DND-41 (cell line): Measurements from ENCODE around the gene BTG2.
"Not testable (repeated sequence)": the region's sequence is repeated elsewhere in the genome, so short reads cannot be mapped to it uniquely, and the experiment has no call there.

Experiments
- ATAC-seq: fragments of 200-7000 bp; cut with Tn5 transposase; 3 replicates; pipeline ENCODE4 v1.9.1; 2021; ENCODE audit warnings: low read depth; ENCODE audit not compliant: insufficient read depth
- DNase-seq: peaks from one replicate; pipeline ENCODE4 v3.0.0-alpha.2; 2020
- H2AFZ ChIP-seq: 2 replicates; pipeline ENCODE4 v1.6.0; 2012; ENCODE audit warnings: low read depth, low read length
- H3K27ac ChIP-seq: 2 replicates; pipeline ENCODE4 v1.5.1; 2012; ENCODE audit warnings: low read length, inconsistent platforms
- H3K27me3 ChIP-seq: fragments of 200-600 bp; sonication (generic); 2 replicates; pipeline ENCODE4 v1.6.0; 2012; ENCODE audit warnings: low read length, mild to moderate bottlenecking, inconsistent platforms; ENCODE audit not compliant: insufficient read depth, poor library complexity
- H3K36me3 ChIP-seq: 2 replicates; pipeline ENCODE4 v1.5.1; 2012; ENCODE audit warnings: low read length, inconsistent platforms; ENCODE audit not compliant: insufficient read depth
- H3K4me1 ChIP-seq: 2 replicates; pipeline ENCODE4 v1.5.1; 2012; ENCODE audit warnings: mild to moderate bottlenecking, low read length; ENCODE audit not compliant: insufficient read depth
- H3K4me2 ChIP-seq: 2 replicates; pipeline ENCODE4 v1.6.0; 2012; ENCODE audit warnings: mild to moderate bottlenecking, moderate library complexity, low read length, inconsistent platforms; ENCODE audit not compliant: insufficient read depth
- H3K4me3 ChIP-seq, 2 experiments: fragments of 200-600 bp in 1 of 2; shearing (Covaris generic) in 1 of 2; 2 replicates each; pipeline ENCODE4 v1.5.1; 2012 to 2016; ENCODE audit warnings: inconsistent platforms in 2 of 2, low read length in 2 of 2, mild to moderate bottlenecking in 2 of 2, low read depth in 1 of 2, moderate library complexity in 1 of 2
- H3K79me2 ChIP-seq: 2 replicates; pipeline ENCODE4 v1.6.0; 2012; ENCODE audit warnings: low read length, inconsistent platforms; ENCODE audit not compliant: insufficient read depth
- H3K9ac ChIP-seq: 2 replicates; pipeline ENCODE4 v1.6.0; 2012; ENCODE audit warnings: low read depth, mild to moderate bottlenecking, inconsistent platforms, low read length, moderate library complexity
- H3K9me3 ChIP-seq: 2 replicates; pipeline ENCODE4 v1.5.1; 2012; ENCODE audit warnings: low read length, moderate library complexity, mild to moderate bottlenecking, inconsistent platforms; ENCODE audit not compliant: insufficient read depth, severe bottlenecking
- H4K20me1 ChIP-seq: 2 replicates; pipeline ENCODE4 v1.6.0; 2012; ENCODE audit warnings: low read length; ENCODE audit not compliant: insufficient read depth
- EZH2 ChIP-seq: IDR thresholded peaks from 3 replicates; pipeline ENCODE4 v1.6.1; 2012; ENCODE audit warnings: borderline replicate concordance, low read depth, mild to moderate bottlenecking, moderate library complexity, low read length, inconsistent platforms; ENCODE audit not compliant: severe bottlenecking
- TF ChIP-seq, protein P1 (sequence below): IDR thresholded peaks from 2 replicates; pipeline ENCODE4 v1.5.1; 2012; ENCODE audit warnings: borderline replicate concordance, low read length, moderate library complexity, mild to moderate bottlenecking; ENCODE audit not compliant: poor library complexity, severe bottlenecking; ENCODE audit errors: extremely low read depth

Gene BTG2

DNA sequence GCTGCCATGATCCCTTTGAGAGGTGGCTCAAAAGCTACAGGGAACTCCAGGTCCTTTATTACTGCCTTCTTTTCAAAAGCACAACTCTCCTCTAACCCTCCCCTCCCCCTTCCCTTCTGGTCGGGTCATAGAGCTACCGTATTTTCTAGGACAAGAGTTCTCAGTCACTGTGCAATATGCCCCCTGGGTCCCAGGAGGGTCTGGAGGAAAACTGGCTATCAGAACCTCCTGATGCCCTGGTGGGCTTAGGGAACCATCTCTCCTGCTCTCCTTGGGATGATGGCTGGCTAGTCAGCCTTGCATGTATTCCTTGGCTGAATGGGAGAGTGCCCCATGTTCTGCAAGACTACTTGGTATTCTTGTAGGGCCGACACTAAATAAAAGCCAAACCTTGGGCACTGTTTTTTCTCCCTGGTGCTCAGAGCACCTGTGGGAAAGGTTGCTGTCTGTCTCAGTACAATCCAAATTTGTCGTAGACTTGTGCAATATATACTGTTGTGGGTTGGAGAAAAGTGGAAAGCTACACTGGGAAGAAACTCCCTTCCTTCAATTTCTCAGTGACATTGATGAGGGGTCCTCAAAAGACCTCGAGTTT, 3.1 kb downstream of the BTG2 start:
- DNase-seq: no peak
- Histone ChIP-seq H3K27me3 (no peaks in the 10 kb centered on the region), H3K9me3 (no peaks in the 10 kb centered on the region), H3K27ac (peak overlapping the region; percentile 51; the same call in 1 of the 2 replicates), H3K4me1 (peaks cover 58% of the 10 kb centered on the region), H3K4me3 (peak overlapping the region in 1 of 2 experiments; percentile 45; a peak in 2 of 4 replicates), H3K4me2 (peak overlapping the region; percentile 63), H2AFZ (no peak overlapping the region), H3K79me2 (peaks cover 42% of the 10 kb centered on the region), H4K20me1 (peaks cover 22% of the 10 kb centered on the region), H3K9ac (peak overlapping the region; percentile 81; the same call in 1 of the 2 replicates), H3K36me3 (peaks cover 35% of the 10 kb centered on the region)
- TF ChIP-seq, protein P1, sequence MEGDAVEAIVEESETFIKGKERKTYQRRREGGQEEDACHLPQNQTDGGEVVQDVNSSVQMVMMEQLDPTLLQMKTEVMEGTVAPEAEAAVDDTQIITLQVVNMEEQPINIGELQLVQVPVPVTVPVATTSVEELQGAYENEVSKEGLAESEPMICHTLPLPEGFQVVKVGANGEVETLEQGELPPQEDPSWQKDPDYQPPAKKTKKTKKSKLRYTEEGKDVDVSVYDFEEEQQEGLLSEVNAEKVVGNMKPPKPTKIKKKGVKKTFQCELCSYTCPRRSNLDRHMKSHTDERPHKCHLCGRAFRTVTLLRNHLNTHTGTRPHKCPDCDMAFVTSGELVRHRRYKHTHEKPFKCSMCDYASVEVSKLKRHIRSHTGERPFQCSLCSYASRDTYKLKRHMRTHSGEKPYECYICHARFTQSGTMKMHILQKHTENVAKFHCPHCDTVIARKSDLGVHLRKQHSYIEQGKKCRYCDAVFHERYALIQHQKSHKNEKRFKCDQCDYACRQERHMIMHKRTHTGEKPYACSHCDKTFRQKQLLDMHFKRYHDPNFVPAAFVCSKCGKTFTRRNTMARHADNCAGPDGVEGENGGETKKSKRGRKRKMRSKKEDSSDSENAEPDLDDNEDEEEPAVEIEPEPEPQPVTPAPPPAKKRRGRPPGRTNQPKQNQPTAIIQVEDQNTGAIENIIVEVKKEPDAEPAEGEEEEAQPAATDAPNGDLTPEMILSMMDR: no peak
- TF ChIP-seq EZH2: no peak
- ATAC-seq: no peak

DNA sequence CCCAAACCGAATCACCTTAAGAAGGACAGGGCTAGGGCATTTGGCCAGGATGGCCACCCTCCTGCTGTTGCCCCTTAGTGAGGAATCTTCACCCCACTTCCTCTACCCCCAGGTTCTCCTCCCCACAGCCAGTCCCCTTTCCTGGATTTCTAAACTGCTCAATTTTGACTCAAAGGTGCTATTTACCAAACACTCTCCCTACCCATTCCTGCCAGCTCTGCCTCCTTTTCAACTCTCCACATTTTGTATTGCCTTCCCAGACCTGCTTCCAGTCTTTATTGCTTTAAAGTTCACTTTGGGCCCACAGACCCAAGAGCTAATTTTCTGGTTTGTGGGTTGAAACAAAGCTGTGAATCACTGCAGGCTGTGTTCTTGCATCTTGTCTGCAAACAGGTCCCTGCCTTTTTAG, 3.6 kb downstream of the BTG2 start:
- Histone ChIP-seq H3K9ac (peak overlapping the region; percentile 81; the same call in 1 of the 2 replicates), H3K4me1 (peaks cover 59% of the 10 kb centered on the region), H3K27ac (peak overlapping the region; percentile 19; the same call in 1 of the 2 replicates), H3K27me3 (no peaks in the 10 kb centered on the region), H3K9me3 (no peaks in the 10 kb centered on the region), H2AFZ (no peak overlapping the region), H3K4me2 (peak overlapping the region; percentile 63), H3K79me2 (peaks cover 42% of the 10 kb centered on the region), H3K36me3 (peaks cover 35% of the 10 kb centered on the region), H4K20me1 (peaks cover 22% of the 10 kb centered on the region), H3K4me3 (no peak overlapping the region; a peak in 1 of 4 replicates)
- TF ChIP-seq, protein P1: no peak
- TF ChIP-seq EZH2: no peak
- ATAC-seq (no peak), DNase-seq (no peak)

DNA sequence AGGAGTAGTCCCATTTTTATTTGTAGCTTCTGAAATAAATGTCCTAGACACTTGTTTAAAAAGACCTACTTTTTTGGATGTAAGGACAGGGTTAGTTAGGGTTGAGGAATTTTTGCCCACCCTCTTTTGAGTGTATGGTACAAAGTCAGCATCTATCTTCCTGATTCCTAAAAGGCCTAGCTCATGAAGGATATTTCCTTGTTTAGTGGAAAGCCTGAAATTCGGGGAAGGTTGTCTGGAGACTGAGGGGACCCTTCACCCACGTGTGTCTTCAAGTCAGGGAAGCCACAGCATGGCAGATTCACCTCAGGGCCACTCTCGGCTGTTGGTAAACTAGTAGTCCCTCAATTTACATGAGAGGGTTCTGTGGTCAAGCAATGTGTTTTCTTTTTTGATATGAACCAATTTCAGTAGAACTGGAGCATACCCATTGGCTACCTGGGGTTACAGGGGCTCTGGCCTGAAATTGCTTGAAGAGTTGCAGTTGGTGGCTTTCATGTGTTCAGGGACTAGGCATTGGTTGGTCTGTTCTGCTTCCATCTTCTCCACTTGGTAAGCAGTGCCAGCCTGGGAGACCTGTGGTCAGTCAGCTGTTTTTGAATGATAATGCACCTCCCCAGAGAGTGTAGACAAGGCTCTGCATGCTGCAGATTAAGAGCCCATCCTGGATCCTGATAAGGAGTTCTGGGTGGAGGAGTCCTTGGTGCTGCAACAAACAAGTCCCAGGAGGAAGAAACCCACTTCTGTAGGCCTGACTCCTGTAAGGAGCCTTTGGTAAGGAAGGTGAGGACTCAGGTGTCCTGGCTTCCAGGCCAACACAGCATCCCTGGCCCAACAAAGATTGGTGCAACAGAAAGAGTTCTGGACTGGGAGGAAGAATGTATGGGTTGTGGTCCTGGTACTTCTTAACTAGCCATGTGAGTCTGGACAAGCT, 6.3 kb downstream of the BTG2 start:
- Histone ChIP-seq H3K4me2 (no peak overlapping the region), H3K36me3 (peaks cover 24% of the 10 kb centered on the region), H4K20me1 (peaks cover 16% of the 10 kb centered on the region), H3K4me1 (peaks cover 40% of the 10 kb centered on the region), H3K9me3 (no peaks in the 10 kb centered on the region), H3K27me3 (no peaks in the 10 kb centered on the region), H3K4me3 (no peak overlapping the region), H3K79me2 (peaks cover 25% of the 10 kb centered on the region), H2AFZ (no peak overlapping the region), H3K27ac (peak overlapping the region; percentile 44), H3K9ac (no peak overlapping the region)
- TF ChIP-seq EZH2: no peak
- TF ChIP-seq, protein P1: no peak
- ATAC-seq: peak; percentile 29; the same call in 1 of the 3 replicates
- no peak for DNase-seq

DNA sequence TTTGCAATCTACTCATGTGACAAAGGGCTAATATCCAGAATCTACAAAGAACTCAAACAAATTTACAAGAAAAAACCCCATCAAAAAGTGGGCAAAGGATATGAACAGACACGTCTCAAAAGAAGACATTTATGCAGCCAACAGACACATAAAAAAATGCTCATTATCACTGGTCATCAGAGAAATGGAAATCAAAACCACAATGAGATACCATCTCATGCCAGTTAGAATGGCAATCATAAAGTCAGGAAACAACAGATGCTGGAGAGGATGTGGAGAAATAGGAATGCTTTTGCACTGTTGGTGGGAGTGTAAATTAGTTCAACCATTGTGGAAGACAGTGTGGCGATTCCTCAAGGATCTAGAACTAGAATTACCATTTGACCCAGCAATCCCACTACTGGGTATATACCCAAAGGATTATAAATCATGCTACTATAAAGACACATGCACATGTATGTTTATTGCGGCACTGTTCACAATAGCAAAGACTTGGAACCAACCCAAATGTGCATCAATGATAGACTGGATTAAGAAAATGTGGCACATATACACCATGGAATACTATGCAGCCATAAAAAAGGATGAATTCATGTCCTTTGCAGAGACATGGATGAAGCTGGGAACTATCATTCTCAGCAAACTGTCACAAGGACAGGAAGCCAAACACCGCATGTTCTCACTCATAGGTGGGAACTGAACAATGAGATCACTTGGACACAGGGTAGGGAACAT, 8.9 kb downstream of the BTG2 start:
- ATAC-seq, H3K27me3 ChIP-seq, H3K79me2 ChIP-seq, H3K4me2 ChIP-seq, DNase-seq, H3K4me3 ChIP-seq, H3K9me3 ChIP-seq, H3K36me3 ChIP-seq, H3K27ac ChIP-seq, H3K9ac ChIP-seq, H2AFZ ChIP-seq, H4K20me1 ChIP-seq: not testable (repeated sequence)
- peaks cover 18% of the 10 kb centered on the region for H3K4me1 ChIP-seq
